ENCODE data around the gene ARPC5L.

- TF ChIP-seq CTCF (conservative IDR thresholded peaks at IDR 0.05; ENCODE audit: low read depth, low read length), result no peak
- no peak for TF ChIP-seq EZH2phosphoT487 (IDR thresholded peaks at IDR 0.05; ENCODE audit: borderline replicate concordance, low read length)
Observed at GRCh38 chr9:124831642-124832364, 30.1 kb upstream of the ARPC5L start.

Measured in PC-3 (cell line).